ENCODE measurements around the gene FIBCD1. TPM values are rescaled to one million over a fixed set of nuclear protein-coding genes. Genes with fewer than 3 reads are reported as not detected.
A peak's percentile ranks its signal among the peaks of the same experiment; 100 is the strongest.

FIBCD1 gene
- total and polyA plus RNA-seq, 4 donors: 0.97 to 7.7 (median 4.1) TPM

DNA sequence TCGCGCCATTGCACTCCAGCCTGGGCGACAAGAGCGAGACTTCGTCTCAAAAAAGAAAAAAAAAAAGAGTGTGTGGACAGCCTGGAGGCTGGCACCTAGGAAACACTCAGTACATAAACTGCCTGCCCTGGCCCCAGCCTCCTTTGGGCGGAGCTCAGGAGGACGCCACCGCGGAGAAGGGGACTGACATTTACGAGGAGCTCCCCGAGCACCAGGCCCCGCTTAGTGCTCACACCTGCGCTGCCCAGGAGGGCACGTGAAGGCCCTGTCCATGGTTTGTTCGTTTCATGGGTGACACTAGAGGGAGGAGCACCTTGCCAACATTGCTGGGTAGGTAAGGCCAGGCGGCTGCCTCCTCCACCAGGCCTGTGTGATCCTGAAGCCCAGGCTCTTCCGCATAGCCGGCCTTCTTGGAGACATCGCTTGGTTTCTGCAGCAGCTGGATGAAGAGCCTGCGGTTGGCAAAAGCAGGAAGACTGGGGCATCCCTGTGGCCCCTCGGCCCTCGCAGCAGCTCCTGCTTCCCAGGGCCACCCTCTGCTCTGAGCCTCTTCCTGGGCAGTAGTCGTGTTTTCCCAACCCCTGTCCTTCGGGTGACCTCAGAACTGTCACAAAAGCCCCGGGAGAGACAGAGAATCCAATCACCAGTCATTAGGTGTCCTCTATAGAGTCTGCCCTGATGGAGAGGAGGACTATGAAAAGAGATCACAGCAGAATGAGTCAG is 43.8 kb upstream of the FIBCD1 start:
- DNase-seq (peak in 1 of 3 donors; percentile 21), ATAC-seq (ENCODE audit: insufficient read depth, low FRiP score) (no peak)
- Histone ChIP-seq H3K9ac (ENCODE audit: insufficient read depth in 1 of 2, low read length in 2 of 2) (no peak overlapping the region), H3K4me1 (ENCODE audit: control insufficient read depth in 5 of 5, insufficient read depth in 5 of 5, low read length in 5 of 5) (no peaks in the 10 kb centered on the region), H3K36me3 (ENCODE audit: control insufficient read depth in 4 of 4, insufficient read depth in 4 of 4, low read length in 4 of 4) (no peaks in the 10 kb centered on the region), H3K27me3 (ENCODE audit: control insufficient read depth in 3 of 3, insufficient read depth in 3 of 3, low read length in 2 of 3) (peaks cover 0 to 7% (median 0%) of the 10 kb centered on the region in 3 donors), H3K9me3 (ENCODE audit: control insufficient read depth in 4 of 4, insufficient read depth in 3 of 4, low read length in 3 of 4) (no peaks in the 10 kb centered on the region), H3K4me3 (no peak overlapping the region), H3K27ac (ENCODE audit: low read depth in 1 of 2, low read length in 1 of 2) (no peak overlapping the region)
- 72 to 84% methylated on average over 25 of the region's 25 CpGs for WGBS, 2 donors
- TF ChIP-seq, protein P1, sequence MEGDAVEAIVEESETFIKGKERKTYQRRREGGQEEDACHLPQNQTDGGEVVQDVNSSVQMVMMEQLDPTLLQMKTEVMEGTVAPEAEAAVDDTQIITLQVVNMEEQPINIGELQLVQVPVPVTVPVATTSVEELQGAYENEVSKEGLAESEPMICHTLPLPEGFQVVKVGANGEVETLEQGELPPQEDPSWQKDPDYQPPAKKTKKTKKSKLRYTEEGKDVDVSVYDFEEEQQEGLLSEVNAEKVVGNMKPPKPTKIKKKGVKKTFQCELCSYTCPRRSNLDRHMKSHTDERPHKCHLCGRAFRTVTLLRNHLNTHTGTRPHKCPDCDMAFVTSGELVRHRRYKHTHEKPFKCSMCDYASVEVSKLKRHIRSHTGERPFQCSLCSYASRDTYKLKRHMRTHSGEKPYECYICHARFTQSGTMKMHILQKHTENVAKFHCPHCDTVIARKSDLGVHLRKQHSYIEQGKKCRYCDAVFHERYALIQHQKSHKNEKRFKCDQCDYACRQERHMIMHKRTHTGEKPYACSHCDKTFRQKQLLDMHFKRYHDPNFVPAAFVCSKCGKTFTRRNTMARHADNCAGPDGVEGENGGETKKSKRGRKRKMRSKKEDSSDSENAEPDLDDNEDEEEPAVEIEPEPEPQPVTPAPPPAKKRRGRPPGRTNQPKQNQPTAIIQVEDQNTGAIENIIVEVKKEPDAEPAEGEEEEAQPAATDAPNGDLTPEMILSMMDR (IDR thresholded peaks at IDR 0.05; ENCODE audit: control extremely low read depth, extremely low read depth): no peak

DNA sequence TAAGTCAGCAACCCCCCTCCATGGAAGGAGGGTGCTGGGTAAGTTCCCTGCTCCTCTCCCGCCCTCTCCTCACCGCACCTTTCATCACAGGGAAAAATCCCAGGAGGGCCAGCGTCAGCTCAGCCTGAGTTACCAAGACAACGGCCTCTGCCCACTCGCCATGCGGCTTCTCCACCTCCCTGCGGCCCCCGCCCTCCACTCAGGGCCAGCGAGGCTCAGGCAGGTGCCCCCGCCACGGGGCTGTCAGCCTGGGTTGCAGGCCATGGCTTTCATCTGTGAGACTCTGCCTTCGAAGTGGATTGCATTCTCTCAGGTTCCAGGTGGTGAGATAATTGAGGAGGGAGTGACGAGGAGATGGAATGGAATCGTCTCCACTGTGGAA is 42.7 kb upstream of the FIBCD1 start:
- H3K9me3 ChIP-seq (ENCODE audit: control insufficient read depth in 4 of 4, insufficient read depth in 3 of 4, low read length in 3 of 4): no peaks in the 10 kb centered on the region
- H3K27me3 ChIP-seq (ENCODE audit: control insufficient read depth in 3 of 3, insufficient read depth in 3 of 3, low read length in 2 of 3): peaks cover 0 to 6% (median 0%) of the 10 kb centered on the region in 3 donors
- 52 to 72% methylated on average over 14 of the region's 14 CpGs for WGBS, 2 donors
- ATAC-seq (ENCODE audit: insufficient read depth, low FRiP score) (no peak), DNase-seq (no peak)
- TF ChIP-seq, protein P1 (IDR thresholded peaks at IDR 0.05; ENCODE audit: control extremely low read depth, extremely low read depth): no peak
- H3K27ac ChIP-seq (ENCODE audit: low read depth in 1 of 2, low read length in 1 of 2): no peak overlapping the region
- H3K4me1 ChIP-seq (ENCODE audit: control insufficient read depth in 5 of 5, insufficient read depth in 5 of 5, low read length in 5 of 5): no peaks in the 10 kb centered on the region
- H3K36me3 ChIP-seq (ENCODE audit: control insufficient read depth in 4 of 4, insufficient read depth in 4 of 4, low read length in 4 of 4): no peaks in the 10 kb centered on the region
- H3K4me3 ChIP-seq: no peak overlapping the region
- no peak overlapping the region for H3K9ac ChIP-seq (ENCODE audit: insufficient read depth in 1 of 2, low read length in 2 of 2)

DNA sequence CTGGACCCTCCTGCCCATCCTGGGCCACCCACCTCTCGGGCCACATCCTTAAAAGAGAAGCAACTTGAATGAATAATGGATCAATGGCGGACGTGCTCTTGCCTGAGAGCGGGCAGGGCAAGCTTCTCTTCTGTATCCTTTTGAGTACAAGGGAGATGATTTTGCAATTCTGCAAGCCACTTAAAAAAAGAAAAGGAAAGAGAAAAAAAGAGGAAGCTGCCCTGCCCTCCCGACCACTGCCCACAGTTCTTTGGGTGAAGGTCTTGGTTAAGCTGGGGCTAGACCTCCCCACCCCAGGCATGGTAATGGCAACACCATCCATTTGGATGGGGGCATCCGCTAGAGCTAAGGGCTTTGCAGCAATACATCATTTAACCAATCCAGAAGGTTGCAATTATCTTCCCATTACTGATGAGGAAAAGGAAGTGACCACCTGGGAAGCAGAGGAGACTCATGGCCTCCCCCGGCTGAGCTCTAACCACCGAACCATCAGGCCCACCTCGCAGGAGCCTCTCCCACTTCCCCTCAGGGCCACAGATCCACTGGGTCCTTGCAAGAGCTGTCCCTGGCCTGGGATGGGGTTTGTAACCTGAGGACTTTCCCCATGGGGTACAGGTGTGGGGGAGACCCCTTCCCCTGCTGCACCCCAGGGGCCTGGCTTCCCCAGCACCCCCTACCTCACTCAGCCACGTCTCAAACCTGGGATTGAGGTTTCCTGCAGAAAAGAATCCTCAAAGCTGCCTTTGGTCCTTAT is 42.1 kb upstream of the FIBCD1 start:
- Histone ChIP-seq H3K9me3 (ENCODE audit: control insufficient read depth in 4 of 4, insufficient read depth in 3 of 4, low read length in 3 of 4) (no peaks in the 10 kb centered on the region), H3K27ac (ENCODE audit: low read depth in 1 of 2, low read length in 1 of 2) (no peak overlapping the region), H3K27me3 (ENCODE audit: control insufficient read depth in 3 of 3, insufficient read depth in 3 of 3, low read length in 2 of 3) (peaks cover 0 to 5% (median 0%) of the 10 kb centered on the region in 3 donors), H3K36me3 (ENCODE audit: control insufficient read depth in 4 of 4, insufficient read depth in 4 of 4, low read length in 4 of 4) (no peaks in the 10 kb centered on the region), H3K4me1 (ENCODE audit: control insufficient read depth in 5 of 5, insufficient read depth in 5 of 5, low read length in 5 of 5) (no peaks in the 10 kb centered on the region), H3K9ac (ENCODE audit: insufficient read depth in 1 of 2, low read length in 2 of 2) (no peak overlapping the region), H3K4me3 (no peak overlapping the region)
- TF ChIP-seq, protein P1 (IDR thresholded peaks at IDR 0.05; ENCODE audit: control extremely low read depth, extremely low read depth): no peak
- no peak for DNase-seq
- 28 to 54% methylated on average over 10 of the region's 10 CpGs for WGBS, 2 donors
- ATAC-seq (ENCODE audit: insufficient read depth, low FRiP score): no peak

Measured in lung (tissue), 12 donors.